OCI-M2 (cell line): ENCODE data around the gene EBF4.

Experiments used
- DNase-seq: peaks from one replicate; lab custom pipeline; 2025; ENCODE audit not compliant: unreplicated experiment; lab: John Stamatoyannopoulos, UW

The EBF4 gene

GRCh38 chr20:2699775-2700413, 7.3 kb downstream of the EBF4 start:
- DNase-seq, result no peak

- DNase-seq, result no peak
Observed at GRCh38 chr20:2700913-2701620, 8.5 kb downstream of the EBF4 start.

- DNase-seq, result no peak
Observed at GRCh38 chr20:2701671-2702081, 9.1 kb downstream of the EBF4 start.

GRCh38 chr20:2703716-2704475, 11.3 kb downstream of the EBF4 start:
- DNase-seq, result no peak

- no peak for DNase-seq
Observed at GRCh38 chr20:2705931-2706645, 13.5 kb downstream of the EBF4 start.

- no peak for DNase-seq
Observed at GRCh38 chr20:2706688-2707352, 14.2 kb downstream of the EBF4 start.

GRCh38 chr20:2707353-2708072, 14.9 kb downstream of the EBF4 start:
- no peak for DNase-seq

GRCh38 chr20:2708073-2708415, 15.5 kb downstream of the EBF4 start:
- DNase-seq, result no peak

- DNase-seq, result no peak
Observed at GRCh38 chr20:2708665-2709064, 16.1 kb downstream of the EBF4 start.

- no peak for DNase-seq
Observed at GRCh38 chr20:2709205-2709981, 16.8 kb downstream of the EBF4 start.

GRCh38 chr20:2713285-2713684, 20.7 kb downstream of the EBF4 start:
- DNase-seq, result no peak

GRCh38 chr20:2729251-2729713, 36.7 kb downstream of the EBF4 start:
- no peak for DNase-seq

GRCh38 chr20:2729791-2730190, 37.2 kb downstream of the EBF4 start:
- no peak for DNase-seq

GRCh38 chr20:2734899-2735298, 42.3 kb downstream of the EBF4 start:
- no peak for DNase-seq

- no peak for DNase-seq
Observed at GRCh38 chr20:2736441-2736840, 43.9 kb downstream of the EBF4 start.

GRCh38 chr20:2738331-2739041, 45.9 kb downstream of the EBF4 start:
- no peak for DNase-seq

GRCh38 chr20:2739042-2739398, 46.4 kb downstream of the EBF4 start:
- no peak for DNase-seq

- DNase-seq, result no peak
Observed at GRCh38 chr20:2740702-2741101, 48.1 kb downstream of the EBF4 start.

GRCh38 chr20:2741463-2741862, 48.9 kb downstream of the EBF4 start:
- DNase-seq, result no peak
